HepG2 (cell line): Measurements from ENCODE around the gene SLC1A2. TPM values are rescaled to one million over a fixed set of nuclear protein-coding genes. Genes with fewer than 3 reads are reported as not detected.

Source experiments
- ATAC-seq: fragments of 200-7000 bp; cut with Tn5 transposase; 3 replicates; pipeline ENCODE4 v1.9.1; 2020; ENCODE audit warnings: mild to moderate bottlenecking, moderate library complexity
- BruUV-seq: library from RNA; stranded (reverse); fragments of 400-500 nt; replicated peaks from 2 replicates; lab custom pipeline; 2021; lab: Mats Ljungman, UMichigan
- CTCF ChIA-PET: fragments of 300-600 bp; formaldehyde crosslinking; extraction: SDS; loops from one replicate; lab custom pipeline; 2021; ENCODE audit warnings: low total read pairs, inconsistent platforms, low intra/inter-chr PET ratio; lab: Yijun Ruan, JAX
- POLR2A ChIA-PET: fragments of 350-600 bp; sonication (Branson Sonifier 250); formaldehyde crosslinking; loops from one replicate; lab custom pipeline; 2020; ENCODE audit warnings: antibody characterized with exemption, inconsistent platforms; lab: Yijun Ruan, JAX
- DNase-seq: peaks from one replicate; pipeline ENCODE4 v3.0.0-alpha.2; 2015; ENCODE audit warnings: low spot score
- FAIRE-seq: peaks from 3 replicates; lab custom pipeline; 2011; peaks lifted over from hg19 to GRCh38; lab: Jason Lieb, UNC
- H2AFZ ChIP-seq: one replicate; pipeline ENCODE4 v1.6.1; 2011; ENCODE audit warnings: low read length, inconsistent platforms
- H3K27ac ChIP-seq: fragments of 300-600 bp; 3 replicates; pipeline ENCODE4 v1.8.0; 2011; ENCODE audit warnings: mixed run types, mild to moderate bottlenecking, mixed read lengths, low read length, inconsistent platforms; ENCODE audit not compliant: insufficient read depth; ENCODE audit errors: extremely low read length
- H3K27me3 ChIP-seq, 2 experiments: fragments of 200-600 bp in 1 of 2; 2 replicates in 1 of 2; 3 replicates in 1 of 2; pipeline versions ENCODE4 v1.6.0 to v1.8.0; 2011; ENCODE audit warnings: low read length in 2 of 2, mild to moderate bottlenecking in 2 of 2, moderate library complexity in 2 of 2, inconsistent platforms in 1 of 2; ENCODE audit not compliant: insufficient read depth in 2 of 2, control insufficient read depth in 1 of 2
- H3K36me3 ChIP-seq, 2 experiments: fragments of 200-600 bp in 1 of 2; replicated peaks in 1 of 2; 2 replicates in 1 of 2; 3 replicates in 1 of 2; pipeline versions ENCODE4 v1.5.1 to v1.8.0; 2011; ENCODE audit warnings: low read length in 2 of 2, inconsistent platforms in 1 of 2; ENCODE audit not compliant: insufficient read depth in 2 of 2, control insufficient read depth in 1 of 2
- H3K4me1 ChIP-seq: 2 replicates; pipeline ENCODE4 v1.5.1; 2012; ENCODE audit warnings: low read length, inconsistent platforms; ENCODE audit not compliant: insufficient read depth
- H3K4me2 ChIP-seq: 2 replicates; pipeline ENCODE4 v1.6.0; 2011; ENCODE audit warnings: low read depth, low read length, inconsistent platforms
- H3K4me3 ChIP-seq, 3 experiments: fragments of 200-600 bp in 1 of 3; sonication (generic), shearing (Covaris generic) in 1 of 3; replicated peaks in 1 of 3; 2 replicates each; pipeline ENCODE4 v1.5.1; 2011 to 2016; ENCODE audit warnings: low read length in 3 of 3, inconsistent platforms in 2 of 3, low read depth in 2 of 3, mild to moderate bottlenecking in 2 of 3, control low read depth in 1 of 3, mixed read lengths in 1 of 3; ENCODE audit not compliant: insufficient read depth in 1 of 3
- H3K79me2 ChIP-seq: one replicate; pipeline ENCODE4 v1.6.1; 2011; ENCODE audit warnings: low read length, inconsistent platforms; ENCODE audit not compliant: insufficient read depth
- H3K9ac ChIP-seq: 2 replicates; pipeline ENCODE4 v1.6.0; 2011; ENCODE audit warnings: mild to moderate bottlenecking, low read depth, low read length, inconsistent platforms; ENCODE audit not compliant: insufficient read depth
- H3K9me3 ChIP-seq: 2 replicates; pipeline ENCODE4 v1.5.1; 2012; ENCODE audit warnings: mild to moderate bottlenecking, low read length
- H4K20me1 ChIP-seq: 2 replicates; pipeline ENCODE4 v1.6.0; 2011; ENCODE audit warnings: inconsistent platforms, mild to moderate bottlenecking, low read length, moderate library complexity; ENCODE audit not compliant: insufficient read depth
- CHCHD3 ChIP-seq: sonication (generic); formaldehyde crosslinking; IDR thresholded peaks from 2 replicates; pipeline ENCODE4 v1.8.0; 2022; ENCODE audit warnings: mild to moderate bottlenecking, missing genetic modification reagents, moderate library complexity
- E2F2 ChIP-seq: sonication (generic); formaldehyde crosslinking; IDR thresholded peaks from 2 replicates; pipeline ENCODE4 v1.4.0; 2020; ENCODE audit warnings: missing genetic modification reagents, borderline replicate concordance
- JDP2 ChIP-seq: sonication (generic); formaldehyde crosslinking; IDR thresholded peaks from 2 replicates; pipeline ENCODE4 v1.8.1; 2022; ENCODE audit warnings: missing genetic modification reagents, borderline replicate concordance
- KLF12 ChIP-seq: sonication (generic); formaldehyde crosslinking; IDR thresholded peaks from 2 replicates; pipeline ENCODE4 v1.4.0; 2020; ENCODE audit warnings: missing genetic modification reagents, borderline replicate concordance
- PHF20 ChIP-seq: sonication (generic); formaldehyde crosslinking; IDR thresholded peaks from 2 replicates; pipeline ENCODE4 v1.5.0; 2020; ENCODE audit warnings: mild to moderate bottlenecking, missing genetic modification reagents
- POLR2G ChIP-seq: fragments of 200-400 bp; formaldehyde crosslinking; IDR thresholded peaks from 2 replicates; pipeline ENCODE4 v1.6.1; 2018; ENCODE audit warnings: mild to moderate bottlenecking, low read depth, low read length, moderate library complexity
- RBM39 ChIP-seq: fragments of 200-400 bp; formaldehyde crosslinking; IDR thresholded peaks from one replicate; pipeline ENCODE4 v1.6.1; 2018; ENCODE audit warnings: antibody characterized with exemption, mild to moderate bottlenecking, low read depth, low read length; ENCODE audit not compliant: poor library complexity, severe bottlenecking
- ZNF280D ChIP-seq: sonication (generic); formaldehyde crosslinking; IDR thresholded peaks from 2 replicates; pipeline ENCODE4 v1.5.1; 2020; ENCODE audit warnings: mild to moderate bottlenecking, missing genetic modification reagents
- ZNF3 ChIP-seq: IDR thresholded peaks from 2 replicates; pipeline ENCODE4 v1.7.0; 2017; ENCODE audit warnings: inconsistent platforms
- ZNF674 ChIP-seq: sonication (generic); formaldehyde crosslinking; IDR thresholded peaks from 2 replicates; pipeline ENCODE4 v1.5.0; 2020; ENCODE audit warnings: low read depth, mild to moderate bottlenecking, missing genetic modification reagents
- WGBS: methylation state at CpG from one replicate; pipeline ENCODE4 v1.1.6; 2017; ENCODE audit warnings: low lambda C conversion rate; 5-methylcytosine and 5-hydroxymethylcytosine counted together
- in situ Hi-C: cut with HindIII; loops from 2 replicates; pipeline ENCODE4 v1.10.0; 2017; ENCODE audit warnings: low pct_unique_long_range_greater_than_20kb; ENCODE audit not compliant: extremely low pct_ligation_motif_present
- intact Hi-C: fragments of 100-400 bp; cut with micrococcal nuclease; formaldehyde crosslinking; loops from one replicate; pipeline ENCODE4 v1.10.0; 2022; ENCODE audit not compliant: unreplicated experiment
- polyA plus RNA-seq, 8 experiments: library from polyadenylated mRNA; depleted of rRNA in 3 of 8; stranded (reverse) in 7 of 8; unstranded in 1 of 8; fragments of >200 nt; fragmentation: Illumina TruSeq in 4 of 8; extraction: Trizol in 4 of 8; gene quantifications; 2 replicates each; pipeline versions ENCODE4 v1.2.1 to v1.2.3, GENCODE V29; 2011 to 2016; ENCODE audit warnings: low read depth in 4 of 8, missing spikeins in 1 of 8, mixed read lengths in 1 of 8; ENCODE audit not compliant: insufficient read depth in 1 of 8
- total RNA-seq, 5 experiments: library from RNA; depleted of rRNA; stranded (reverse); fragments of >200 nt; fragmentation: Illumina TruSeq; extraction: Trizol; gene quantifications; 2 replicates each; pipeline ENCODE4 v1.2.3, GENCODE V29; 2016; ENCODE audit warnings: low read depth in 1 of 5

Gene SLC1A2
- total and polyA plus RNA-seq, 2 of the 13 experiments (the other 11 are each of a cell fraction or from before 2014, with no cell fraction given): 23.2 to 43.2 TPM

GRCh38 chr11:35267504-35267903 is 151.9 kb downstream of the SLC1A2 start:
- CTCF ChIA-PET: no interaction called here
- peaks cover 0 to 8% of the 10 kb centered on the region in 2 experiments; a peak in 1 of 5 replicates for H3K36me3 ChIP-seq
- FAIRE-seq: no peak
- H3K27ac ChIP-seq: no peak overlapping the region
- H3K4me2 ChIP-seq: no peak overlapping the region
- no peak overlapping the region for H2AFZ ChIP-seq
- no peak overlapping the region for H3K9ac ChIP-seq
- WGBS: 95% methylated on average over 2 of the region's 2 CpGs
- BruUV-seq: no TSS peak
- no peaks in the 10 kb centered on the region for H3K9me3 ChIP-seq
- no peak for TF ChIP-seq ZNF3 (CRISPR knock-in tag)
- TF ChIP-seq POLR2G: no peak
- no peak for TF ChIP-seq JDP2
- TF ChIP-seq KLF12: no peak
- TF ChIP-seq ZNF674 (CRISPR knock-in tag): no peak
- TF ChIP-seq, all 625 proteins: peak for 0
- POLR2A ChIA-PET: no interaction called here
- Histone ChIP-seq H3K4me3 (no peak overlapping the region), H3K4me1 (no peaks in the 10 kb centered on the region), H4K20me1 (no peaks in the 10 kb centered on the region), H3K79me2 (no peaks in the 10 kb centered on the region), H3K27me3 (no peaks in the 10 kb centered on the region)
- ATAC-seq (no peak), DNase-seq (no peak)
- in situ Hi-C loops (no loop called here), intact Hi-C loops (no loop called here)

- WGBS: 95% methylated on average over 3 of the region's 3 CpGs
- Histone ChIP-seq H3K36me3 (0 out of 5 replicates have a peak, but pooled peaks cover 0 to 5% of the 10 kb centered on the region in 2 experiments), H3K27ac (no peak overlapping the region), H3K9ac (no peak overlapping the region), H3K4me2 (no peak overlapping the region), H3K9me3 (no peaks in the 10 kb centered on the region), H4K20me1 (no peaks in the 10 kb centered on the region), H3K27me3 (no peaks in the 10 kb centered on the region), H3K4me3 (no peak overlapping the region), H2AFZ (no peak overlapping the region), H3K4me1 (no peaks in the 10 kb centered on the region), H3K79me2 (no peaks in the 10 kb centered on the region)
- no peak for FAIRE-seq
- BruUV-seq: no TSS peak
- no peak for DNase-seq
- POLR2A ChIA-PET: no interaction called here
- CTCF ChIA-PET: no interaction called here
- in situ Hi-C loops (no loop called here), intact Hi-C loops (no loop called here)
- ATAC-seq: no peak
- TF ChIP-seq RBM39 (no peak), PHF20 (no peak), ZNF280D (CRISPR knock-in tag) (no peak), E2F2 (no peak), CHCHD3 (CRISPR knock-in tag) (no peak)
Observed at GRCh38 chr11:35265755-35266454, 153.5 kb downstream of the SLC1A2 start.
